HG02852 (cell line): ENCODE results near the gene RBM22.
A peak's percentile ranks its signal among the peaks of the same experiment; 100 is the strongest.
"Not testable (repeated sequence)": the region's sequence is repeated elsewhere in the genome, so short reads cannot be mapped to it uniquely, and the experiment has no call there.

ENCODE experiments used
- ATAC-seq: cut with Tn5 transposase; IDR thresholded peaks from one replicate; pipeline ENCODE4 v1.9.1; 2021; ENCODE audit warnings: mild to moderate bottlenecking, moderate library complexity; ENCODE audit not compliant: unreplicated experiment

The RBM22 gene

DNA sequence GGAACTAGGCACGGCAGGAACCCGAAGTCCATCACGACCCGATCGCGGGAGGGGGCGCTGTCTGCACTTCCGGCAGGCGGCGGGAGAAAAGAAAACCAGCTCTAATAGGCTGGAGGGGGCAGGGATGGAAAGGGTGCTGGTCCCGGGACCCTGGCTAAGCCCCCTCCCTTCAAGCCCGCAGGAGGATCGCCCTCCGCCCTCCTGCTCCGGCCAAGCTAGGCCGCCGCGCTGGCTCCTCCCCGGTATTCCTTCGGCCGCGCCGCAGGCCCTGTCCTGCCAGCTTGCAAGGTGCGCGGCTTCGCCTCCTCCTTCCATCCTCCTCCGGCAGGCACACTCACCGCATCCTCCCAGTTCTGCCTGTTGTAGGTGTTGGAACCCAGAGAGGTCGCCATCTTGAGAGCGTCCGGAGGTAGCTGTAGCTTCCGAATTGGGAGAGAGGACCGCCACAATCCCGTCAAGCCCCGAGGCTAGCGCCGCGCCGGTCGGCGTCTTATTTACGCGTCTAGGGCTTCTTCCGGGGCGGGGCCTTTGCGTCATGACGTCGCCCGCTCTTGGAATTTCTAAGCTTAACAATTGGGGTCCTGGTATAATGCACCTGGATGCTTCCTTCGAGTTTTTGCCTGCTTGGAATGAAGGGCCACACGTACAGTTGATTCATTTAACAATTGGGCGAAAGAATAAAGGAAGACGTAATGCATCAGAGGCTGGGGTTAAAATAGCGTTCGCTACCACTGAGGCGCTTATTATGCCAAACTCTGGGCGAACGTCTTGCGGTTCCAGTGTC lies at the start of gene RBM22:
TSS of gene RBM22 (minus strand) at position 469 of the 784 bp plus-strand sequence. CDS start at position 392, 77 bp downstream.
- peak; percentile 95 for ATAC-seq

DNA sequence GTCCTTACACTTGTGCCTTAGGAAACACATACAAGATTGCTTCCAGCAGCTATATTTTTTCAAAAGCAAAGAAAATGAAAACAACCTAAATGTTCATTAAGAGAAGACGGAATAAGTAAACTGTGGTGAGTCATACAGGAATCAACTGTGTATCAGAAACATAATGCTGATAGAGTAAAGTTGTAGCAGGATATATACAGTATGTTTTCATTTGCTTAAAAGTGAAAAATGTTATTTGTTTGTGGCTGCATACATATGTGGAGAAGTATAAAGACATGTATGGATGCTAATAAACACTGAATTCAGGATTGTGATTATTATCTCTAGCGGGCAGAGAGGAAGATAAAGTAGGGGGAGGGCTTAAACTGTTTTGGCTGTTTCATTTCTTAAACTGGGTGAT lies 49.6 kb upstream of the RBM22 start:
- ATAC-seq, result no peak

DNA sequence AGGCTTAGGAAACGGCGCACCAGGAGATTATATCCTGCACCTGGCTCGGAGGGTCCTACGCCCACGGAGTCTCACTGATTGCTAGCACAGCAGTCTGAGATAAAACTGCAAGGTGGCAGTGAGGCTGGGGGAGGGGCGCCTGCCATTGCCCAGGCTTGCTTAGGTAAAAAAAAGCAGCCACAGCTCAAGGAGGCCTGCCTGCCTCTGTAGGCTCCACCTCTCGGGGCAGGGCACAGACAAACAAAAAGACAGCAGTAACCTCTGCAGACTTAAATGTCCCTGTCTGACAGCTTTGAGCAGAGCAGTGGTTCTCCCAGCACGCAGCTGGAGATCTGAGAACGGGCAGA lies 42.3 kb upstream of the RBM22 start:
- ATAC-seq, result not testable (repeated sequence)

DNA sequence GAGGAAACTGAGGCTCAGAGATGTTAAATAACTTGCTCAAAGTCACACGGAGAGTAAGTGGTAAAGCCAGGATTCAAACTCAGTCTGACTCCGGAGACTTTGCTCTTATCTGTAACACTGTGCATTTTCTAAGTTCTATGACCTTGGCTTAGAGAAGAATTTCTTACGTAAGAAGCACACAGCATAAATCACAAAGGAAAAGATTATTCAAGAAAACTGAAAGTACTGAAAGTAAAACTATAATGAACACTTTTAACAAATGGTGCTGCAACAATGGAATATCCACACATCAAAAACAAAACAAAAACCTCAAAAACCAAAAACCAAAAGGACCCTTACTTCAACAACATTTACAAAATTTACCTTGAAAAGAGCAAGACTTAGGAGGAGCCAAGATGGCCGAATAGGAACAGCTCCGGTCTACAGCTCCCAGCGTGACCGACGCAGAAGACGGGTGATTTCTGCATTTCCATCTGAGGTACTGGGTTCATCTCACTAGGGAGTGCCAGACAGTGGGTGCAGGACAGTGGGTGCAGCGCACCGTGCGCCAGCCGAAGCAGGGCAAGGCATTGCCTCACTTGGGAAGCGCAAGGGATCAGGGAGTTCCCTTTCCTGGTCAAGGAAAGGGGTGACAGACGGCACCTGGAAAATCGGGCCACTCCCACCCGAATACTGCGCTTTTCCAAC lies 41.7 kb upstream of the RBM22 start:
- not testable (repeated sequence) for ATAC-seq

DNA sequence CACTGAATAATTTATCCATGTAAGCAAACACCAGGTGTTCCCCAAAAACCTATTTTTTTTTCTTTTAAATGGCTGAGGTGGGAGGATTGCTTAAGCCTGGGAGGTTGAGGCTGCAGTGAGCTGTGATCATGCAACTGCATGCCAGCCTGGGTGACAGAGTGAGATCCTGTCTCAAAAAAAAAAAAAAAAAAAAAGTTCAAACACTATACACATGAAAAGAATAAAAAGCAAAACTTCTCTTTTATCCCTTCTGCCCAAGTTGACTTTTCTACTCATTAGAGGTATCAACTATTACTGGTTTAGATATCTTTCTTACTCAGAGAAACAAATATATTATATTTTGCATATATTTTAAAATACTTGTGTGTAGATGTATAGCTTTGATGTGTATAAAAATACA lies 40.1 kb upstream of the RBM22 start:
- ATAC-seq, result no peak

DNA sequence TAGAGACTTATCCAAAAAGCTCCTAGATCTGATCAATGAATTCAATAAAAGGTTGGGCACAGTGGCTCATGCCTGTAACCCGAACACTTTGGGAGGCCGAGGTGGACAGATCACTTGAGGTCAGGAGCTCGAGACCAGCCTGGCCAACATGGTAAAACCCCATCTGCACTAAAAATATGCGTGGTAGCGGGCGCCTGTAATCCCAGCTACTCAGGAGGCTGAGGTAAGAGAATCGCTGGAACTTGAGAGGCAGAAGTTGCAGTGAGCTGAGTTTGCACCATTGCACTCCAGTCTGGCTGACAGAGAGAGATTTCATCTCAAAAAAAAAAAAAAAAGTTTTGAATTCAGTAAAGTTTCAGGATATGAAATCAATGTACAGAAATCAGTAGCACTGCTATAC lies 38.0 kb upstream of the RBM22 start:
- no peak for ATAC-seq

DNA sequence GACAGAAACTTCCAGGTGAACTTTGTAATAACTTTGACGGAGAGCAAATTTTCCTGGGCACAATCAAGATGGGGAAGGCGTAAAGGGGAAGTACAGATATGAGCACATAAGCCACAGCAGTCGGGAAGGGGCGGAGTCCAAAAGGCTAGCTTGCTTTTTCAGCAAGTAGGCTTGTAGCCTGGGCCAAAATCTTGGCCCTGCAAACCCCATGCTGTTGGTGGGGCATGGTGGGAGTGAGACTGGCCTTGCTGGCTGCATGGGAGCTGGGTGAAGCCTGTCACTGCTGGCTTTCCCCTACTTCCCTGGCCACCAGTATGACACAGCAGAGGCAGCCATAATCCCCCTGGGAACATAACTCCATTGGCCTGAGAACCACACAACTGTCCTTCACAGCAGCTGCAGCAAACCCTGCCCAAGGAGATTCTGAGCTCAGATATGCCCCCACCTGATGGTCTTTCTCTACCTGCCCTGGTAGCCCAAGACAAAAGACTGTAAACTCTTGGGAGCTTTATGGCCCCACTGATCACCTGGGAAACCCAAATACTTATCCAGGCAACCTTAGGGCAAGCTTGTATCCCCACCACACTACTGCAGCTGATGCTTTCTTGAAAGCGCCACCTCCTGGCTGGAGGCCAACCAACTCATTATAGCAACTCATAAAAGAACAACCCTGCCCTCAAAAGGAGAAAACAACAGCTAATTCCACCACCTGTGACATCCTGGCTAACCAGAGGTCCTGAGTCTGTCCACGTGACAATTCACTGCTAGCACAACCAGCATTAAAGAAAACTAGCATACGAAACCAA lies 33.9 kb upstream of the RBM22 start:
- ATAC-seq, result peak; percentile 82

DNA sequence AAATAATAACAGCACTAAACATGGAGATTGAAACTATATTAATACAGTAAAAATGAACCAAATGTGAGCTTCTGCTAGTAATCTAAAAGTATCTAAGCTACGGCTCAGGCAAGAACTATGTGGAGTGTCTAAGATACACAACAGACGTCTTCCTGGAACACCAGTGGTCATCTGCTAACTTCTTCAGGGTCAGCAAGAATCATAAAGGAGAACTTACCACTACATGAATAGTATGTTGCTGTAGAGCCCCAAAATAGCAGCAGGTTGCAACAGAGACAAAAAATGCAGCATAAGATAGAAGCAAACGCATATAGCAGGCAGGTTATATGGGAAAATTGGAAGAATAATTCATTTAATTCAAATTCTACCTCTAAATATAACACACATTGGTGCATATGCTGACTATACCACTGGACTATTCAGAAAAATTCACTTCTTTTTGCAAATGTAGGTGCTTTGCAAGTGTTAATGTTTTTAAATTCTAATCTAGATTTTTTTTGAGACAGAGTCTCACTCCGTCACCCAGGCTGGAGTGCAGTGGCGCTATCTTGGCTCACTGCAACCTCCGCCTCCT lies 30.9 kb upstream of the RBM22 start:
- ATAC-seq, result no peak

DNA sequence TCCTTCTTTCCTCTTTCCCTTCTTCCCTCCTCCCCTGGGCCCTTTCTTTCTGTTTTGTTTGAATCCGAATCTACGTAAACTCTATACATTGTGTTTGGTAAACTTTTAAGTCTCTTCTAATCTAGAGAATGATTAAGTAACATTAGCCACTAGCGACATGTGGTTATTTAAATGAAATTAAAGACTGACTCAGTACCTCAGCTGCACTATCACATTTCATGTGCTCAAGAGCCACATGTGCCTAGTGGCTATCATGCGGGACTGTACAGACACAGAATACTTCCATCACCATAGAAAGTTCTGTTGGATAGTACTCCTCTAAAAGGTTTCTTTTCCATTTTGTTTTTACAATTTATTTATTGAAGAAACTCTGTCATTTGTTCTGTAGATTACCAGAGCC lies 29.0 kb upstream of the RBM22 start:
- no peak for ATAC-seq

DNA sequence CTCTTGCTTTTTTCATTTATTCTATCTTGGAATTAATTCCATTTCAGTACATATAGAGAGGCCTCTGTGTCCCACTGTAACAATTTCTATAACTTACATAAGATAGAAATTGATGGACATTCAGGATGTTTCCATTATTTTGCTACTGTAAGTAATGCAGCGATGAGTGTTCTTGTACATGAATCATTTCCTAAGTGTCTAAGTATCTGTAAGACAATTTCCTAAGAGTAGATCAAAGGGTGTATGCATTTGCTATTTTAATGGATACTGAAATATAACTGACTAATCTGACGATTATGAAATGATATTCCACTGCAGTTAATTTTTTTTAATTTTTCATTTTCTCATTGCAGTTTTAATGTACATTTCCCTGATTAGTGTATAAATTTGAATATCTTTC lies 23.0 kb upstream of the RBM22 start:
- no peak for ATAC-seq

DNA sequence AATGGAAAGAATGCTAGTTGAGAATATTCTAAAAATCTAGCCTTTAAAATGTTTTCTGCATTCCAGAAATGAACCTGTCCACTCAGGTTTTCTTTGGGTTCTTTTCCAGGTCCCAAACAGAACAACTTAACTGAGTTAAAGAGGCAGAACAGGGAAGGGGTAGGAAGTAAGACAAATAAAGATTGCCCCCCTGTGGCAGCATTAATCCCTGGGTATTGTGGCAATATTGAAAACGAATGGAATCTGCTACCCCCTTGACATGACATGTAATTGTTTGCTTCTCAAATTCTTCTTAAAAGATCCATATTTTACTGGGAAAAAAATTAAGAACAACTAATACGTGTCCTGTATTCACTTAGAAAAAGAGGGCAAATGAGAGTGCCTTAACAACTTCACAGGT lies 9.3 kb upstream of the RBM22 start:
- ATAC-seq, result no peak

DNA sequence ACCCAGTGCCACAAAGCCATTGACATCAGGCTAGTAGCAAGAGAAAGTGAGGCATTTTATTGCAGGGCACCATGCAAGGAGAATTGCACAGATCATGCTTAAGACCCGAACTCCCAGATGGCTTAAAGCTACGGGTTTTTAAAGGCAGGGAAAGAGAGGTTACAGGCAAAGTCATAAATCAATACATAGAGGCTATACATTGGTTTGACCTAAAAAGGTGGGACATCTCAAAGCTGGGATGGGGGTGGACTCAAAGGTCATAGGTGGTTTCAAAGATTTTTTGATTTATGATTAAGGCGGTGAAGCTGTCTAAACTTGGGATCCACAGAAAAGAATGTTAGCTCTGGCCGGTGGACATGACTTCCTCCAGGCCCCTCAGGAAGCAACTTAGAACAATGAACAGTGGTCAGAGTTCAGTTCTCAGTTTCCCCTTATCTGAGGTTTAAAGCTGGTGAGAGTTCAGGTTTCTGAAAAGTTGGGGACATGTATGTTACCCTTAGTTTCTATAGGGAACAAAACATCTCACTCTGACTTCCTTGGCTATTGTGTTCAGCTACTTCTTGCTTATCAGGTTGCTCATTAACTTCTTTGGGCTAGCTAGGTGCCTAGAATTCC lies 6.0 kb upstream of the RBM22 start:
- no peak for ATAC-seq

DNA sequence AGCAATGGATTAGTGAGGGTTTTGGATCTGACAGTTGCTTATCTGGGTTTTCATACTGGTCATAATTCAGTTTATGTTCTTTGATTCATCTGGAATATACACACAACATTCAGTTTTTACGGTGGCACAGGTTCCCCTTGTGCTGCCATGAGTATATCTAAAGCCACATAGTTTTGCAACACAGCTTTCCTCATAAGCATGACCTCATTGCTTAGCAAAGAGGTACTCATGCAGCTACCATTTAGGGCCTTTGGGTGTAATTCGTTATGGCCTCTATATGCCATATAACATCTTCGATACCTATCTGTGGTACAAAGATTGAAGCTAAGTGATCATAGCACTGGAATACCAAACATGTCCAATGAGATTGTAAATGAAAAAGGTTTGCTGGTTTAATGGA lies 2.9 kb upstream of the RBM22 start:
- ATAC-seq, result no peak

DNA sequence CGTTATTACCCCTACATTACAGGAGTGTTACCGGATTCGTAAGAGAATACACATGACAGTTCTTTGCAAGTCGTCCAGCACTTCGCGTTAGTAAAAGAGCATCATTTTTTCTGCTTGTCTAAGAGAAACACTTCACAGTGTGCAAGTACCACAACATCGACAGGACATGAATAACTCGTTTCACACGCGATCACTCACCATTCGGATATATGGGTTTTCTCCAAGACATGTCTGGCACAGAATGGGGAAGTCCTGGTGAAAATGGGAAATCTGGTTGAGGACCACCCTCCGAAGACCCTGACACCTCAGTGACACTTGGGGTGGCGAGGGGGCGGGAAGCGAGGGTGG lies 642 bp downstream of the RBM22 start:
- ATAC-seq, result no peak

DNA sequence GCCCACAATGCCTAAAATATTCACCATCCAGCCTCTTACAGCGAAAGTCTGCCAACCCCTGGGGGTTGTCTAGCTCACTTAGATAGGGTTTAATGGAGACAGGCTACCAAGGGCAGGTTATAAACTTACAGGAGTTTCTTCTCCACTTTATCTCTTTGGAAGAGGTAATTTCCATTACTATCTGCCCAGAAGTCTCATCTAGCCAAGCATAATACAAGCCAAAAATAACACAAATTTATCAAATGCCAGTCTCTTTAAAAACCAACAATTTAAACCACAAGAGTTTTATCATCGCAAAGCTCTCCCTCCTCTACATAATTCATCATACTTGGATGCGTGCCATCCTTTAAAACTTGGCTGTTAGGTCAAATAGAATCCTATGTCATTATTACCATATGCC lies 6.2 kb downstream of the RBM22 start:
- ATAC-seq, result no peak

DNA sequence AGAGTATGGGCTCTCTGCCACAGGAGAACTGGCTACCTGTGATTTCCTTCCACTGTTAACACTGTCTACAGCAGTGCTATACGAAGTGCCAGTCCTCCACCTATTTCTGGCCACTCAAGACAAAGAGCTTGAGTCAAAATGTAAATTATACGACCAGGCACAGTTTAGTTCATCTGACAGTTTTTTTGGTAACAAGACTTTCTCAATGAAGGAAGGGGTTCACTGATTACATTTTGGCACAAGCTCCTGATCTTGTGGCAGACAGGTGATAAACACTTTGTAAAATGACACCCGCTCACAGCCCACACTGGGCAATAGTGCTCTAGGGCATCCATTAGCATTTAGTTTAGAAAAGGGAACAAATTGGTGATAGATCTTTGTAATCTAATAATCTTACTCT lies 8.6 kb downstream of the RBM22 start:
- no peak for ATAC-seq

DNA sequence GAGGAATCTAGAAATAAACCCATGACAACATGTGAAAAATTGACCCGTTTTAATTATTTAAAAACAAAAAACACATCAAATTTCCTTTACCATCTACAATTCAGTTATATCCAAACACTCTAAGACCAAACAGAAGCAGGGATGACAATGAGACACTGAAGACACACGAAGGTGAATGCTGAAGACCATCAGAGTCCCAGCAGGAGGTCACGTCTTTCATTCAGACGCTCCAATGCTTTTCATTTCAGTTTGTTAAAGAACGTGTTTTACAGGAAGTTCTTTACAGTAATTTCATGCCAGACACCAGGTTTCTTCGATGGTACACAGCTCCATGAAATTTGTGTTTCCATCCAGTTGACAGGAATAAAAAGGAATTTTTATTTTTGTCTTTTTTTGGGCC lies 10.1 kb downstream of the RBM22 start:
- ATAC-seq, result no peak

DNA sequence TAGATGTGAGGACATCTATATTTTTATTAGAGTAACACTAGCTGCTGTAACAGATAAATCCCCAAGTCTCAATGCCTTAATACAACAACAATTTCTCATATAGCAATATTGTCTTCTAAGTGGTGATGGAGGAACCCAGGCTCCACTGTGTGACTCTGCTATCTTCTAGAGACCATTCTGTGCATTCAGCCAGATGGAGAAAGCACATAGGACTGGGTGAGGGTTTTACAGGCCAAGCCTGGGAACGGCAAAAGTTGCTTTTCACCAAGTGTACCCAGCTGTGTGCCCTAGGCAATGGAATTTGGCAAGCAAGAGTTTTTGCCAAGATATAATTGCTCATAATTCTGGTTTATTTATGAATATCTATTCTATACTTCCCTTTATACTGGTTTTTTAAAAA lies 11.7 kb downstream of the RBM22 start:
- no peak for ATAC-seq

DNA sequence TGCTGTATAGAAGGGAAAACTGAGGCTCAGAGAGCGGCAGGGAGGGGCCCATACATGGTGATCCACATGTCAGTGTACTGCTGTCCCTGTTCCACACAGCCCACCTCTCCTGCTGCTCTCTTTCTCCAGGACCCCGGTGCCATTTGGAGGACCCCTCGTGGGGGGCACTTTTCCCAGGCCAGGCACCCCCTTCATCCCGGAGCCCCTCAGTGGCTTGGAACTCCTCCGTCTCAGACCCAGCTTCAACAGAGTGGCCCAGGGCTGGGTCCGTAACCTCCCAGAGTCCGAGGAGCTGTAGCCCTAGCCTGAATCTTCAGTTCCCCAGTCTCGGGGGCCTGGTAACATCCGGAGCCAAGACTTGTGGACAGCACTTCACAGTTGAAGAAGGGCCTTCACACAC lies 24.3 kb downstream of the RBM22 start:
- no peak for ATAC-seq

DNA sequence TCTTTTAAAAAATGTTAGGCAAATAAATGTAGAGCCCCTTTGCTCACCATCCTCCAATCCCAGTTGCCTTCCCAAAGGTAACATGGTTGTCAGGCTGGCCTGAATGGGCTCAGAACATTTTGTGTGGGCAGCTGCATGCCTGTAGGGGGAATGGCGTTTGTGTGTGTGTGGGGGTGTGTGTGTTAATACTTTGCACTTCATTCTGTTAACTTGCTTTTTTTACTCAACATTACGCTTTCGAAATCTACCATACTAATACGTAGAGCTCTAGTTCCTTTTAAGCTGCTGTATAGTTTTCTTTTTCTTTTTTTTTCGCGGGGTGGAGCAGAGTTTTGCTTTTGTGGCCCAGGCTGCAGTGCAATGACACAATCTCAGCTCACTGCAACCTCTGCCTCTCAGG lies 25.8 kb downstream of the RBM22 start:
- no peak for ATAC-seq

DNA sequence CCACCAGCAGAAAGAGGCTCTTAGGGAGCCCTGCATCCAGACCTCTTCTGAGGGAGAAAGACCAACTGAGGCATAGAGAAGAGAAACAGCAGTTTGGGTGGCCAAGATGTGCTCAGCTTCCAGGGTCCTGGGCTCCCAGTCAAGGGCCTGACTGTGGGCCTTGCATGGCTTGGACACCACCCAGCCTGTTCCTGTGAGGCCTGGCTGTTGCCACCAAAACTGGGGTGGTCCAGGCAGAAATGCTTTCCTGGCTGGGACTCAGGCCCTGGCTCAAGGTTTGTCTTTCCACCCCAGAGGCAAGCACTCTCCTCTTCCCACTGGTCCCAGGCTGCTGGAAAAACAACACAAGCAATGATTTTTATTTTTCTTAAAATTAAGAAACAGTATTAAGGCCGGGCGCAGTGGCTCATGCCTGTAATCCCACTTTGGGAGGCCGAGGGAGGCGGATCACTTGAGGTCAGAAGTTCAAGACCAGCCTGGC lies 26.5 kb downstream of the RBM22 start:
- ATAC-seq, result no peak
